WI38 (cell line): ENCODE measurements around the gene C22orf31.

Experiments
- H3K4me3 ChIP-seq: 2 replicates; pipeline ENCODE4 v1.5.1; 2011; ENCODE audit warnings: low read depth, mild to moderate bottlenecking, control low read depth, low read length
- TF ChIP-seq, protein P1 (sequence below): IDR thresholded peaks from 2 replicates; pipeline ENCODE4 v1.5.1; 2012; ENCODE audit warnings: low read depth, mild to moderate bottlenecking, control low read depth, low read length

Gene C22orf31

DNA sequence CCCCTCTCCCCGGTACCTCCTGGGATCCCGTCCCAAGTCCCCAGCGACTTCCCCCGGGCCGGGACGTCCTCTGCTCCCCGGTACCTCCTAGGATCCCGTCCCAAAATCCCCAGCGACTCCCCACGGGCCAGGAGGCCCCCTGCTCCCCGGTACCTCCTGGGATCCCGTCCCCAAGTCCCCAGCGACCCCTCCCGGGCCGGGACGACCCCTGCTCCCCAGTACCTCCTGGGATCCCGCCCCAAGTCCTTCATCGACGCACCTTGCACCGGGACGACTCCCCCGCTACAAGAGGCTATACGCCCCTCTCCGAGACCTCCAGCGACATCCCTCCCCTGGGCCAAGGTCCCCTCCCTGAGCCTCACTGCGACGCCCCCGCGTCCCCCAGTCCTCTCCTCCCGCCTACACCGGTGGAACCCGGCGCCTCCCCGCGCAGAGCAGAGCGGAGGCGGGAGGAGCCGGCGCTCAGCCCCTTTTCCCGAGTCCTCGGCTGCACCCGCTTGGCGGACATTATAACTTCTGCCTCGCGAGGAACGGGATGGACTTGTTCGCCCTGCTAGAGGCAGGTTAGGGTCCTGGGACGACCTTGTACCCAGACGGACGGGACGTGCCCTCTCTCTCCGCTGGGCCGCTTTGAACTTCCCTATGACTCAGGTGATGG is 12.1 kb upstream of the C22orf31 start:
- H3K4me3 ChIP-seq, result peak overlapping the region; percentile 51
- TF ChIP-seq, protein P1, sequence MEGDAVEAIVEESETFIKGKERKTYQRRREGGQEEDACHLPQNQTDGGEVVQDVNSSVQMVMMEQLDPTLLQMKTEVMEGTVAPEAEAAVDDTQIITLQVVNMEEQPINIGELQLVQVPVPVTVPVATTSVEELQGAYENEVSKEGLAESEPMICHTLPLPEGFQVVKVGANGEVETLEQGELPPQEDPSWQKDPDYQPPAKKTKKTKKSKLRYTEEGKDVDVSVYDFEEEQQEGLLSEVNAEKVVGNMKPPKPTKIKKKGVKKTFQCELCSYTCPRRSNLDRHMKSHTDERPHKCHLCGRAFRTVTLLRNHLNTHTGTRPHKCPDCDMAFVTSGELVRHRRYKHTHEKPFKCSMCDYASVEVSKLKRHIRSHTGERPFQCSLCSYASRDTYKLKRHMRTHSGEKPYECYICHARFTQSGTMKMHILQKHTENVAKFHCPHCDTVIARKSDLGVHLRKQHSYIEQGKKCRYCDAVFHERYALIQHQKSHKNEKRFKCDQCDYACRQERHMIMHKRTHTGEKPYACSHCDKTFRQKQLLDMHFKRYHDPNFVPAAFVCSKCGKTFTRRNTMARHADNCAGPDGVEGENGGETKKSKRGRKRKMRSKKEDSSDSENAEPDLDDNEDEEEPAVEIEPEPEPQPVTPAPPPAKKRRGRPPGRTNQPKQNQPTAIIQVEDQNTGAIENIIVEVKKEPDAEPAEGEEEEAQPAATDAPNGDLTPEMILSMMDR, result no peak

DNA sequence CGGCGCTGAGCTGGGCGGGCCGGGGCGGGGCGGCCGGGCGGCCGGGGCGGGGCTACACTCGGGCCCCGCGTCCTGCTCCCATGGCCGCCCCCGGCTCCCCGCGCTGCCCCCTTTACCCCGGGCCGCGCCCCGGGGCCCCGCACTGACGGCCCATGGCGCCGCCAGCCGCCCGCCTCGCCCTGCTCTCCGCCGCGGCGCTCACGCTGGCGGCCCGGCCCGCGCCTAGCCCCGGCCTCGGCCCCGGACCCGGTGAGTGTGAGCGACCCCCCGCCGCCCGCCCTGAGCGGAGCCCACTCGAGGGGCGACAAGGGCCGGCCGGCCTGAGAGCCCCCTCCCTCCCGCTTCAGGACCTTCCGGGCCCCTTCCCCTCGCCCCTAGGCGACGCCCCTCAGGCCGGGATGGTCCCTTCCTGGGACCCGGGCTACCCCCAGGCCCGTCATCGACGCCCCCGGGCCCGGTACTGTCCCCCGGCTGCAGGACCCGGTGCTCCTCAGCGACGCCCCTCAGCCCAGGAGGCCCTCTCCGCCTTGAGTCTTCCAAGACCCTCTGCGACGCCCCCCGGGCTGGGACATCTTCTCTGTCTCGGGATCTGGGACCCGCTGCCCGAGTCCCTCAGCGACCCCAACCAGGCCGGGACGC is 11.5 kb upstream of the C22orf31 start, which contains the start of gene KREMEN1:
Gene KREMEN1 (plus strand): TSS at position 57 of the 639 bp plus-strand sequence. CDS start 96 bp downstream, at position 153.
- TF ChIP-seq, protein P1, result no peak

DNA sequence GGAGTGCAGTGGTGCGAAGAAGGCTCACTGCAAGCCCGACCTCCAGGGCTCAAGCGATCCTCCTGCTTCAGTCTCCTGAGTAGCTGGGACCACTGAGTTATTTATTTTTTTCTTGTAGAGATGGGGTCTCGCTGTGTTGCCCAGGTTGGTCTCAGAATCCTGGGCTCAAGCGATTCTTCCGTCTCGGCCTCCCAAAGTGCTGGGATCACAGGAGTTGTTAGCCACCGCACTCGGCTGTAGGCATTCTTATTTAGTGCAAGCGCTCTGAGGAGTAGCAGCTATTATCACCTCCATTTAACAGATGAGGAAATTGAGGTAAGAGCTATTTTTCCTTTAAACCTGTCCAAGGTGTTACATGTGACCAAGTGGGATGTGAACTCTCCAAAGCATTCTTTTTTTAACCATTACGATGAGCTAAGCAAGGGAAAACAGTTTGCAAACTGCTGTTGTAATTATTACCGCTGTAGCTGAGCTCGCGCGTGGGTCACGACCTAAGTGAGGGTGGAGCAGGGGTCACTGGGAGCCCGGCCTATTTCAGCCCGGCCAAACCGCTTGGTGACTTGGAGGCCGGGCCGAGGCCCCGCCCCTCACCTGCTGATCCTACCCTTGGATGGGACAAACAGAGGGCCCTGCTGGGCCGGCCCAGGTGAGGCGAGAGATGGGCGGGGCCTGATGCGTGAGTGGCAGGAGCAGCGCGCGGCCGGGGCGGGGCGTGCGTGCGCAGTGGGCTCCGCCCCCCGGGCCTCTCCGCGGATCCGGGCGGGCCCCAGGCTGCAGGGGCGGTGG is 10.8 kb upstream of the C22orf31 start:
- TF ChIP-seq, protein P1, result no peak
- peak overlapping the region; percentile 50 for H3K4me3 ChIP-seq

More for the DNA sequence above, 11.5 kb upstream of the C22orf31 start, which contains the start of gene KREMEN1:
- peak within 1 kb of the TSS; percentile 51 for H3K4me3 ChIP-seq

DNA sequence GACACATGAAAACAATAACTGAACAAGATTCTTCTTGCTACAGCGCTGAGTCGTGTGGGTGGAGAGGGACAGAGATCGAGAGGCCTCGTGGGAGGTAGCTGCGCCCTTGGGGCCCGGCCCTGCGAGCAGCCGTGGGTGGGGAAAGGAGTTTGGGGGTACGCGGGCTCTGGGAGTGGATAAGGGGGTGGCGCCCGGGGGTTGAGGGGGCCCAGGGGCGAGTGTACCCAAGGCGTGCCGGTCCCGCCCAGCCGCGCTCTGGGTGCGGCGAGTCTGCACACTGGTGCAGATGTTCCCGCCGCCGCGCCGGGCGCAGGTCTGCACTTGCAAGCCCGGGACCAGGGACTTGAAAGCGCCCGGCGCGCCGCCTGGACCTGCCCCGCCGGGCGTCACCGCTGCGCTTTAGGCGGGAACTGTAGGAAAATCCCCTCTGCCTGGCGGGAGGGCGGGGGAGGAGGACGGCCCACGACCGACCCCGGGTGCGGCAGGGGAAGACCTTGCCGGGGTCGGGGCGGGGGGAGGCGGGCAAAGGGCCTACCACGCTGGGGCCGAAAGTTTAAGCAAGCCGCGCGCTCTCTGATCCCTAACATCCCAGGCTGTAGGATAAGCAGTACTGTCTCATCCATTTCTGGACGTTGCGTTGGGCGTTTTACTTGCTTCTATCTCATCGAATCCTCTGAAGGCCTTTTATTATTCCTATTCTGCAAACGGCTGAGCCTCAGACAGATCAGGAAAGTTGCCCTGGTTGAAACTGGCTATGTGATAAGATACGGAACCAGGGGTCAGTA is 9.8 kb upstream of the C22orf31 start:
- TF ChIP-seq, protein P1, result no peak
- H3K4me3 ChIP-seq, result no peak overlapping the region

DNA sequence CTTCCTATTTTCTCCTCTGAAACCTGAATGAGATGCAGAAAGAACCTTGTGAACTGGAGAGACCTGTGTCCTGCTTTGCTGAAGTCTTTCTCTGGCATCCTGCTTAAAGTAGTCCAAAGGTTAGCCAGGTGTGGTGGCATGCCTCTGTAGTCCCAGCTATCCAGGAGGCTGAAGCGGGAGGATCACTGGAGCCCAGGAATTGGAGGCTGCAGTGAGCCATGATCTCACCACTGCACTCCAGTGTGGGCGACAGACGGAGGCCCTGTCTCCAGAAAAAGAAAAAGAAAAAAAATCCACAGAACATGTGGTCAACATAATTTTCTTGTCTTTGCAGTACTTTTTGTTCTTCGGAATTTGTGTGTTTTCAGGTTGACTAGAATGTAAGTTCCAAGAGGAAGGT is 8.9 kb upstream of the C22orf31 start:
- TF ChIP-seq, protein P1, result no peak
- no peak overlapping the region for H3K4me3 ChIP-seq

DNA sequence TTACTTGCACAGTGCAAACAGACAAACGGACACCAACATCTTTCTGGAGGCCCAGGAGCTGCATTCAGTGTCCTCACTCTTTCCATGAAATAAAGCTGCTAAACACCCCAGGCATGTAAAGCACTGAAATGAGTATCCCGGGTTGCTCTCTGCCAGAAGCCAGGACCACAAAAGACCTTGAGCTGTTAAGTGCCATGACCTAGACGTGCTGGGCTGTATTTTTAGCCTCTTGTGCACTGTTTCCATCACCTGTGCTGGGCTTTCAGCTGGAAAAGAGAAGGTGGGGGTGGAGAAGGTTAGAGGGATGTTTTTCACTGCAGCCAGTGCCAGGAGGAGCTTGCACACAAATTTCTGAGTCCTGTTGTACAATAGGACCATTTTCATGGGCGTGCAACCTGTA is 7.8 kb upstream of the C22orf31 start:
- TF ChIP-seq, protein P1, result no peak
- no peak overlapping the region for H3K4me3 ChIP-seq
